Activated CD8-positive, alpha-beta T cell treated with anti-CD3 and anti-CD28 coated beads, Interleukin-2, amount 10 ng/mL, durations not matched to agents 7 days and 5 days (primary cell): Measurements from ENCODE around the gene AFG3L2. TPM values are rescaled to one million over a fixed set of nuclear protein-coding genes. Genes with fewer than 3 reads are reported as not detected.

ENCODE experiments used
- ATAC-seq: fragments of 150-1000 bp; cut with Tn5 transposase; one replicate; pipeline ENCODE4 v1.10.0; 2021; ENCODE audit warnings: moderate library complexity
- CTCF ChIA-PET: fragments of 350-600 bp; sonication (Branson Sonifier 250); formaldehyde crosslinking; loops from one replicate; lab custom pipeline; 2021; ENCODE audit warnings: antibody characterized with exemption; lab: Charles Lee
- POLR2A ChIA-PET: fragments of 350-600 bp; sonication (Branson Sonifier 250); formaldehyde crosslinking; loops from one replicate; lab custom pipeline; 2021; ENCODE audit warnings: antibody characterized with exemption; lab: Charles Lee
- DNase-seq: peaks from one replicate; pipeline ENCODE4 v3.0.0-alpha.2; 2020
- H3K27ac Mint-ChIP-seq: one replicate; pipeline ENCODE4 v1.8.0; 2021; ENCODE audit warnings: mild to moderate bottlenecking, mixed read lengths
- H3K27me3 Mint-ChIP-seq: one replicate; pipeline ENCODE4 v1.8.0; 2021; ENCODE audit warnings: low read depth, mixed read lengths
- H3K36me3 Mint-ChIP-seq: one replicate; pipeline ENCODE4 v1.8.0; 2021; ENCODE audit warnings: low read depth, mixed read lengths
- H3K4me1 Mint-ChIP-seq: one replicate; pipeline ENCODE4 v1.8.0; 2021; ENCODE audit warnings: low read depth, mixed read lengths
- H3K4me3 Mint-ChIP-seq: one replicate; pipeline ENCODE4 v1.8.0; 2021; ENCODE audit warnings: mild to moderate bottlenecking, mixed read lengths
- H3K9me3 Mint-ChIP-seq: one replicate; pipeline ENCODE4 v1.8.0; 2022; ENCODE audit warnings: mixed read lengths; ENCODE audit not compliant: insufficient read depth
- total RNA-seq, 2 experiments: library from RNA; stranded (reverse); gene quantifications; one replicate each; pipeline ENCODE4 v1.2.3, GENCODE V29; 2021

AFG3L2 gene
- total RNA-seq, 2 experiments from 2014 or later: 40.6 to 44.3 TPM

- ChIA-PET POLR2A (no interaction called here), CTCF (interaction anchor here (2.2 kb wide), 1 partner anchor 19 kb away, joined by 12 read pairs; no protein-coding TSS in a partner anchor)
- Mint-ChIP-seq H3K9me3 (no peaks in the 10 kb centered on the region), H3K4me3 (no peak overlapping the region), H3K4me1 (no peaks in the 10 kb centered on the region), H3K27me3 (no peaks in the 10 kb centered on the region), H3K27ac (no peak overlapping the region), H3K36me3 (peaks cover 59% of the 10 kb centered on the region)
- DNase-seq (no peak), ATAC-seq (no peak)
These were observed 29.1 kb downstream of the AFG3L2 start for GRCh38 chr18:12347895-12348294.

GRCh38 chr18:12346240-12346565 lies 30.8 kb downstream of the AFG3L2 start:
- no peaks in the 10 kb centered on the region for H3K27me3 Mint-ChIP-seq
- no peak overlapping the region for H3K27ac Mint-ChIP-seq
- ATAC-seq (peak; percentile 23), DNase-seq (no peak)
- H3K4me3 Mint-ChIP-seq: no peak overlapping the region
- ChIA-PET CTCF (no interaction called here), POLR2A (no interaction called here)
- H3K4me1 Mint-ChIP-seq: no peaks in the 10 kb centered on the region
- H3K36me3 Mint-ChIP-seq: peaks cover 64% of the 10 kb centered on the region
- H3K9me3 Mint-ChIP-seq: no peaks in the 10 kb centered on the region

GRCh38 chr18:12345491-12346239 lies 31.4 kb downstream of the AFG3L2 start:
- POLR2A ChIA-PET: no interaction called here

DNA sequence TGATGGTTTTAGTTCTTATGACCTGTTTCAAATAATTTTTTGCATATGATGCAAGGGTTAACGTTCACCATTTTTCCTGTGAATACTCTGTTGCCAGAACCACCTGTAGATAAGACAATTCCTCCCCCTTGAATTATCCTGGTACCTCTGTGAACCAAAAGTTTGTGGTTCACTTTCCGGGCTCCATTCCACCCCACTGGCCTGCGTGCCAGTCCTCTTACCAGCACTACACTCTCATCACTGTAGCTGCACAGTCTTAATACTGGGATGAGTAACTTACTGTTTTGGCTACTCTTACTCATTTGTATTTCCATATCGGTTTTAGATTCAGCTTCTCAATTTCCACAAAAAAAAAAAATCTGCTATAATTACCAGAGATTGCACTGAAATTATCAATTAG lies 34.4 kb downstream of the AFG3L2 start:
- H3K4me1 Mint-ChIP-seq: no peaks in the 10 kb centered on the region
- H3K4me3 Mint-ChIP-seq: no peak overlapping the region
- no peak overlapping the region for H3K27ac Mint-ChIP-seq
- ATAC-seq (no peak), DNase-seq (no peak)
- no peaks in the 10 kb centered on the region for H3K27me3 Mint-ChIP-seq
- peaks cover 56% of the 10 kb centered on the region for H3K36me3 Mint-ChIP-seq
- no peaks in the 10 kb centered on the region for H3K9me3 Mint-ChIP-seq
- POLR2A ChIA-PET: no interaction called here
- CTCF ChIA-PET: no interaction called here

More at GRCh38 chr18:12345491-12346239, 31.4 kb downstream of the AFG3L2 start:
- H3K36me3 Mint-ChIP-seq: peaks cover 60% of the 10 kb centered on the region
- H3K27me3 Mint-ChIP-seq: no peaks in the 10 kb centered on the region
- H3K4me1 Mint-ChIP-seq: no peaks in the 10 kb centered on the region
- CTCF ChIA-PET: no interaction called here
- H3K4me3 Mint-ChIP-seq: no peak overlapping the region
- DNase-seq: no peak
- peak overlapping the region; percentile 54 for H3K27ac Mint-ChIP-seq
- no peaks in the 10 kb centered on the region for H3K9me3 Mint-ChIP-seq
- ATAC-seq: no peak

GRCh38 chr18:12340945-12341660 lies 35.9 kb downstream of the AFG3L2 start:
- no peak for ATAC-seq
- no peak overlapping the region for H3K27ac Mint-ChIP-seq
- H3K4me3 Mint-ChIP-seq: no peak overlapping the region
- no peak for DNase-seq
- peaks cover 55% of the 10 kb centered on the region for H3K36me3 Mint-ChIP-seq
- H3K9me3 Mint-ChIP-seq: no peaks in the 10 kb centered on the region
- no peaks in the 10 kb centered on the region for H3K27me3 Mint-ChIP-seq
- CTCF ChIA-PET: interaction anchor here (4.3 kb wide), 1 partner anchor 13 kb away, joined by 18 read pairs; no protein-coding TSS in a partner anchor
- H3K4me1 Mint-ChIP-seq: no peaks in the 10 kb centered on the region
- POLR2A ChIA-PET: interaction anchor here (0.6 kb wide), 1 partner anchor 438 kb away, joined by 3 read pairs; no protein-coding TSS in a partner anchor

GRCh38 chr18:12338382-12338781 lies 38.6 kb downstream of the AFG3L2 start:
- no peak for ATAC-seq
- DNase-seq: no peak
- H3K4me3 Mint-ChIP-seq: no peak overlapping the region
- CTCF ChIA-PET: interaction anchor here (4.3 kb wide), 1 partner anchor 11 kb away, joined by 18 read pairs; no protein-coding TSS in a partner anchor
- H3K27ac Mint-ChIP-seq: no peak overlapping the region
- peaks cover 56% of the 10 kb centered on the region for H3K36me3 Mint-ChIP-seq
- no peaks in the 10 kb centered on the region for H3K9me3 Mint-ChIP-seq
- no peaks in the 10 kb centered on the region for H3K4me1 Mint-ChIP-seq
- no peaks in the 10 kb centered on the region for H3K27me3 Mint-ChIP-seq
- POLR2A ChIA-PET: no interaction called here

- ATAC-seq (no peak), DNase-seq (no peak)
- Mint-ChIP-seq H3K4me1 (no peaks in the 10 kb centered on the region), H3K27me3 (no peaks in the 10 kb centered on the region), H3K27ac (no peak overlapping the region), H3K9me3 (no peaks in the 10 kb centered on the region), H3K4me3 (no peak overlapping the region), H3K36me3 (peaks cover 45% of the 10 kb centered on the region)
- POLR2A ChIA-PET: no interaction called here
- CTCF ChIA-PET: interaction anchor here (1.5 to 1.8 kb wide), 2 partner anchors 9 to 40 kb away, joined by 4 to 8 read pairs; partner anchors contain the start of gene AFG3L2
These were observed 40.1 kb downstream of the AFG3L2 start for GRCh38 chr18:12336887-12337286.

GRCh38 chr18:12336171-12336613 lies 40.8 kb downstream of the AFG3L2 start:
- Mint-ChIP-seq H3K27me3 (no peaks in the 10 kb centered on the region), H3K4me1 (no peaks in the 10 kb centered on the region), H3K4me3 (no peak overlapping the region), H3K9me3 (no peaks in the 10 kb centered on the region), H3K27ac (no peak overlapping the region), H3K36me3 (peaks cover 40% of the 10 kb centered on the region)
- no peak for ATAC-seq
- no peak for DNase-seq
- POLR2A ChIA-PET: no interaction called here
- CTCF ChIA-PET: interaction anchor here (1.5 to 1.8 kb wide), 2 partner anchors 8 to 40 kb away, joined by 4 to 8 read pairs; partner anchors contain the start of gene AFG3L2

- DNase-seq (no peak), ATAC-seq (no peak)
- Mint-ChIP-seq H3K9me3 (no peaks in the 10 kb centered on the region), H3K27me3 (no peaks in the 10 kb centered on the region), H3K4me3 (no peak overlapping the region), H3K36me3 (peaks cover 39% of the 10 kb centered on the region), H3K27ac (no peak overlapping the region), H3K4me1 (no peaks in the 10 kb centered on the region)
- CTCF ChIA-PET: interaction anchor here (1.5 to 1.8 kb wide), 2 partner anchors 8 to 41 kb away, joined by 4 to 8 read pairs; partner anchors contain the start of gene AFG3L2
- POLR2A ChIA-PET: no interaction called here
These were observed 41.5 kb downstream of the AFG3L2 start for GRCh38 chr18:12335503-12335902.

- Mint-ChIP-seq H3K36me3 (peaks cover 36% of the 10 kb centered on the region), H3K27ac (no peak overlapping the region), H3K4me1 (no peaks in the 10 kb centered on the region), H3K9me3 (no peaks in the 10 kb centered on the region), H3K27me3 (no peaks in the 10 kb centered on the region), H3K4me3 (no peak overlapping the region)
- DNase-seq: no peak
- ChIA-PET CTCF (no interaction called here), POLR2A (no interaction called here)
- ATAC-seq: no peak
These were observed 42.2 kb downstream of the AFG3L2 start for GRCh38 chr18:12334863-12335262.

GRCh38 chr18:12334366-12334808 lies 42.6 kb downstream of the AFG3L2 start:
- Mint-ChIP-seq H3K27ac (peak overlapping the region; percentile 6), H3K36me3 (peaks cover 37% of the 10 kb centered on the region), H3K9me3 (no peaks in the 10 kb centered on the region), H3K4me1 (no peaks in the 10 kb centered on the region), H3K27me3 (no peaks in the 10 kb centered on the region), H3K4me3 (no peak overlapping the region)
- ChIA-PET POLR2A (no interaction called here), CTCF (no interaction called here)
- ATAC-seq (no peak), DNase-seq (no peak)
